PC-9 (cell line): Measurements from ENCODE around the gene KDM5B. TPM values are rescaled to one million over a fixed set of nuclear protein-coding genes. Genes with fewer than 3 reads are reported as not detected.

Source experiments
- BruUV-seq: library from RNA; stranded (reverse); fragments of 400-500 nt; replicated peaks from 2 replicates; lab custom pipeline; 2021; lab: Mats Ljungman, UMichigan
- CTCF ChIA-PET: fragments of 300-600 bp; sonication (Branson Sonifier 250); formaldehyde crosslinking; loops from one replicate; lab custom pipeline; 2022; ENCODE audit warnings: antibody characterized with exemption; lab: Charles Lee
- POLR2A ChIA-PET: fragments of 300-600 bp; sonication (Branson Sonifier 250); formaldehyde crosslinking; loops from one replicate; lab custom pipeline; 2022; ENCODE audit warnings: antibody characterized with exemption; ENCODE audit not compliant: unreplicated experiment; lab: Charles Lee
- DNase-seq, 2 experiments: peaks; one replicate each; pipeline versions ENCODE4 v3.0.0 to v3.0.0-alpha.2; 2015 to 2022; ENCODE audit warnings: mixed read lengths in 1 of 2
- H2AFZ ChIP-seq: fragments of 200-600 bp; sonication (generic); 2 replicates; pipeline ENCODE4 v1.8.1; 2017; ENCODE audit warnings: antibody characterized with exemption
- H3F3A ChIP-seq: fragments of 200-600 bp; sonication (generic); 2 replicates; pipeline ENCODE4 v1.8.1; 2017; ENCODE audit warnings: antibody characterized with exemption, mild to moderate bottlenecking, low read depth; ENCODE audit not compliant: insufficient read depth
- H3K27ac ChIP-seq: fragments of 200-600 bp; sonication (generic); 2 replicates; pipeline ENCODE4 v1.6.1; 2016; ENCODE audit warnings: mixed run types
- H3K27me3 ChIP-seq: fragments of 200-600 bp; sonication (generic); 2 replicates; pipeline ENCODE4 v1.6.1; 2016; ENCODE audit warnings: low read depth, mixed run types; ENCODE audit not compliant: insufficient read depth
- H3K36me3 ChIP-seq: fragments of 200-600 bp; sonication (generic); 2 replicates; pipeline ENCODE4 v1.6.1; 2016; ENCODE audit warnings: low read depth, mixed run types
- H3K4me1 ChIP-seq: fragments of 200-600 bp; sonication (generic); replicated peaks from 2 replicates; pipeline ENCODE4 v1.6.1; 2016; ENCODE audit warnings: mixed run types; ENCODE audit not compliant: insufficient read depth
- H3K4me2 ChIP-seq: fragments of 200-600 bp; sonication (generic); 2 replicates; pipeline ENCODE4 v1.6.1; 2017; ENCODE audit warnings: mixed run types
- H3K4me3 ChIP-seq: fragments of 200-600 bp; sonication (generic); 2 replicates; pipeline ENCODE4 v1.6.1; 2016; ENCODE audit warnings: mixed run types
- H3K79me2 ChIP-seq: fragments of 200-600 bp; sonication (generic); 2 replicates; pipeline ENCODE4 v1.6.1; 2017; ENCODE audit warnings: low read depth, mixed run types
- H3K9me2 ChIP-seq: fragments of 200-600 bp; sonication (generic); 2 replicates; pipeline ENCODE4 v1.8.1; 2017; ENCODE audit warnings: mild to moderate bottlenecking; ENCODE audit not compliant: insufficient read depth
- H3K9me3 ChIP-seq: fragments of 200-600 bp; sonication (generic); 2 replicates; pipeline ENCODE4 v1.8.1; 2016; ENCODE audit warnings: low read depth; ENCODE audit not compliant: insufficient read depth
- H4K20me1 ChIP-seq: fragments of 200-600 bp; sonication (generic); 2 replicates; pipeline ENCODE4 v1.8.1; 2017; ENCODE audit not compliant: insufficient read depth
- EZH2 ChIP-seq: fragments of 200-600 bp; sonication (generic); IDR thresholded peaks from 2 replicates; pipeline ENCODE4 v1.8.0; 2017; ENCODE audit warnings: antibody characterized with exemption, low read depth
- intact Hi-C: fragments of 100-400 bp; cut with micrococcal nuclease; formaldehyde crosslinking; loops from one replicate; pipeline ENCODE4 v1.10.0; 2022; ENCODE audit not compliant: unreplicated experiment
- total RNA-seq: library from RNA; stranded (reverse); gene quantifications from 2 replicates; pipeline ENCODE4 v1.2.3, GENCODE V29; 2021
- TF ChIP-seq, protein P1 (sequence below): fragments of 200-600 bp; sonication (generic); conservative IDR thresholded peaks from 2 replicates; pipeline ENCODE4 v1.6.1; 2017; ENCODE audit warnings: mixed run types, antibody characterized with exemption, mild to moderate bottlenecking, moderate library complexity

The KDM5B gene
- total RNA-seq, 1 experiment from 2014 or later = 99.8 TPM

DNA sequence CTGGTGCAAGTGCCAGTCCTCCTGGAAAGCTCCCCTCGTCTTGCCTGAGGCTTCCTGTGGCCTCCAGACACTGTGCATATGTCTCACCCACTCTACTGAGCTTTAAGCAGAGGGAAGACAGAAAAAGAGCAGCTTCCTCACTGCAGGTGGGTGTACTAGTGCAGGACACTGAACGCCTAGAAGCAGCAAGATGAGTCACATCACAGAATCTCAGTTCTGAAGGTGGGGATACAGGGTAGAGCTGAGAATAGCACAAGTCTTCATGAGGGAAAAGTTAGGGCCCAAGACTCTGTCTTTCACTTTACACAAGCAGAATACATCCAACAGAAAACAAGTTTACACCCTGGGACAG is 39.9 kb upstream of the KDM5B start:
- no peak for DNase-seq
- Histone ChIP-seq H3K9me3 (no peaks in the 10 kb centered on the region), H3K4me3 (no peak overlapping the region), H3K9me2 (no peaks in the 10 kb centered on the region), H3F3A (no peaks in the 10 kb centered on the region), H2AFZ (no peak overlapping the region), H4K20me1 (no peaks in the 10 kb centered on the region), H3K36me3 (no peaks in the 10 kb centered on the region), H3K27me3 (no peaks in the 10 kb centered on the region), H3K4me2 (no peak overlapping the region), H3K79me2 (no peaks in the 10 kb centered on the region), H3K4me1 (no peaks in the 10 kb centered on the region), H3K27ac (no peak overlapping the region)
- POLR2A ChIA-PET = no interaction called here
- intact Hi-C loops = no loop called here
- CTCF ChIA-PET = no interaction called here
- BruUV-seq = no TSS peak
- TF ChIP-seq, protein P1, sequence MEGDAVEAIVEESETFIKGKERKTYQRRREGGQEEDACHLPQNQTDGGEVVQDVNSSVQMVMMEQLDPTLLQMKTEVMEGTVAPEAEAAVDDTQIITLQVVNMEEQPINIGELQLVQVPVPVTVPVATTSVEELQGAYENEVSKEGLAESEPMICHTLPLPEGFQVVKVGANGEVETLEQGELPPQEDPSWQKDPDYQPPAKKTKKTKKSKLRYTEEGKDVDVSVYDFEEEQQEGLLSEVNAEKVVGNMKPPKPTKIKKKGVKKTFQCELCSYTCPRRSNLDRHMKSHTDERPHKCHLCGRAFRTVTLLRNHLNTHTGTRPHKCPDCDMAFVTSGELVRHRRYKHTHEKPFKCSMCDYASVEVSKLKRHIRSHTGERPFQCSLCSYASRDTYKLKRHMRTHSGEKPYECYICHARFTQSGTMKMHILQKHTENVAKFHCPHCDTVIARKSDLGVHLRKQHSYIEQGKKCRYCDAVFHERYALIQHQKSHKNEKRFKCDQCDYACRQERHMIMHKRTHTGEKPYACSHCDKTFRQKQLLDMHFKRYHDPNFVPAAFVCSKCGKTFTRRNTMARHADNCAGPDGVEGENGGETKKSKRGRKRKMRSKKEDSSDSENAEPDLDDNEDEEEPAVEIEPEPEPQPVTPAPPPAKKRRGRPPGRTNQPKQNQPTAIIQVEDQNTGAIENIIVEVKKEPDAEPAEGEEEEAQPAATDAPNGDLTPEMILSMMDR = no peak
- TF ChIP-seq EZH2 = no peak

DNA sequence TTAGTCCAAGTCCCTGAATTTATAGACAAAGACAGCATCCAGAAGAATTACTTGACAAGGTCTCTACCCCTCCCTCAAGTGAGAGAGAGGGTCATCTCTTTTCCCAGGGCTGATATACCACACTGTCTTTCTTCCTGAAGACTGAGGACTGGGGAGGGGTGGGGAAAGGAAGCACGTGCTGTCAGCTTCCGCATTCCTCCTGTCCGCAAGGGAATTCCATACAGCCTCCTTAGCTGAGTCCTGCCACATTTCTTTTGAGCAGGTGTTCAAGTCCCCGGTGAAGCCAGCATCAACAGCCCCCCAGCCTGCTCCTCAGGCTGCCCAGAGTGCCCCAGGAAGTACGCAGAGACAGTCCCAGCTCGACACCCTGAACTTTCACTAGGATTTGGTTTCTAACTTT is 36.7 kb upstream of the KDM5B start:
- ChIA-PET POLR2A (no interaction called here), CTCF (no interaction called here)
- TF ChIP-seq, protein P1 = no peak
- no peak for TF ChIP-seq EZH2
- Histone ChIP-seq H3K36me3 (no peaks in the 10 kb centered on the region), H3K79me2 (no peaks in the 10 kb centered on the region), H3K27ac (no peak overlapping the region), H3K9me3 (no peaks in the 10 kb centered on the region), H3K4me2 (no peak overlapping the region), H3K27me3 (no peaks in the 10 kb centered on the region), H3F3A (no peaks in the 10 kb centered on the region), H3K4me3 (no peak overlapping the region), H4K20me1 (no peaks in the 10 kb centered on the region), H3K4me1 (no peaks in the 10 kb centered on the region), H3K9me2 (no peaks in the 10 kb centered on the region), H2AFZ (no peak overlapping the region)
- DNase-seq = no peak
- no TSS peak for BruUV-seq
- intact Hi-C loops = no loop called here

DNA sequence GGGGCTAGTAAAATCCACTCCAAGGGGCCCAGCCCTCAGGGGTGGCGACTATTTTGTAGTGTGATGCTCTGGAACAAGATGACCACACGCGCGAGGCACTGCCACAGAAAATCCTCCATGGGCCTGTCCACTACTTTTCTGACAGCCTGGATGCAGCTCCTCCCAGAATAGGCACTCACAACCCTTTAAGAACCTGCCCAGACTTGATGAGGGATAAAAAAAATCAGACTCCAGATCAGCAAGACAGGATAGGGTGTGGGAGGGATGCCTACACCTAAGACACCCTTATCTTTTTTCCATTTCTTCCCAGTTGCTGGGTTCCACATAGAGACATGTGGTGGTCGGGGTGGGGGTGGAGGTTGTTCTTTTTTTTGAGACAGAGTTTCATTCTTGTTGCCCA is 36.0 kb upstream of the KDM5B start:
- H3K9me3 ChIP-seq = no peaks in the 10 kb centered on the region
- intact Hi-C loops = no loop called here
- BruUV-seq = no TSS peak

More for the DNA sequence above, 36.0 kb upstream of the KDM5B start:
- CTCF ChIA-PET = no interaction called here
- H4K20me1 ChIP-seq = no peaks in the 10 kb centered on the region
- H3F3A ChIP-seq = no peaks in the 10 kb centered on the region
- no peak overlapping the region for H3K27ac ChIP-seq
- no peak overlapping the region for H3K4me3 ChIP-seq
- H3K27me3 ChIP-seq = no peaks in the 10 kb centered on the region
- no peaks in the 10 kb centered on the region for H3K9me2 ChIP-seq
- no peak for TF ChIP-seq EZH2
- TF ChIP-seq, protein P1 = no peak
- no peaks in the 10 kb centered on the region for H3K36me3 ChIP-seq
- no peak overlapping the region for H2AFZ ChIP-seq
- POLR2A ChIA-PET = interaction anchor here (0.6 kb wide), 1 partner anchor 36 kb away, joined by 3 read pairs; the partner anchor contains the start of gene KDM5B
- H3K4me2 ChIP-seq = no peak overlapping the region
- DNase-seq = no peak
- H3K4me1 ChIP-seq = no peaks in the 10 kb centered on the region
- no peaks in the 10 kb centered on the region for H3K79me2 ChIP-seq
